VCaP (cell line): ENCODE measurements around the gene RALGAPA1.

Experiments
- H3K27ac ChIP-seq: fragments of 450-650 bp; 2 replicates; pipeline ENCODE4 v1.5.1; 2017
- CTCF ChIP-seq: fragments of 450-650 bp; conservative IDR thresholded peaks from 2 replicates; pipeline ENCODE4 v1.5.1; 2017; ENCODE audit warnings: mild to moderate bottlenecking, moderate library complexity

RALGAPA1 gene

GRCh38 chr14:35553808-35554207 lies 255.3 kb downstream of the RALGAPA1 start:
- H3K27ac ChIP-seq: no peak overlapping the region
- TF ChIP-seq CTCF: no peak

GRCh38 chr14:35551081-35551480 lies 258.0 kb downstream of the RALGAPA1 start:
- no peak for TF ChIP-seq CTCF
- no peak overlapping the region for H3K27ac ChIP-seq

GRCh38 chr14:35549551-35549950 lies 259.5 kb downstream of the RALGAPA1 start:
- H3K27ac ChIP-seq: no peak overlapping the region
- TF ChIP-seq CTCF: no peak

- TF ChIP-seq CTCF: no peak
- no peak overlapping the region for H3K27ac ChIP-seq
Measured at GRCh38 chr14:35543006-35543405, 266.1 kb downstream of the RALGAPA1 start.

GRCh38 chr14:35539969-35540368 lies 269.1 kb downstream of the RALGAPA1 start:
- no peak for TF ChIP-seq CTCF
- no peak overlapping the region for H3K27ac ChIP-seq

- TF ChIP-seq CTCF: no peak
- peak overlapping the region; percentile 84 for H3K27ac ChIP-seq
Measured at GRCh38 chr14:35535483-35536112, 273.5 kb downstream of the RALGAPA1 start.

- TF ChIP-seq CTCF: no peak
Measured at GRCh38 chr14:35534873-35535482, 274.1 kb downstream of the RALGAPA1 start.

More at GRCh38 chr14:35534873-35535482, 274.1 kb downstream of the RALGAPA1 start:
- peak overlapping the region; percentile 84 for H3K27ac ChIP-seq
